C4-2B (cell line): ENCODE measurements around the gene KLK15.

Experiments
- CTCF ChIP-seq: fragments of 450-650 bp; conservative IDR thresholded peaks from 2 replicates; pipeline ENCODE4 v1.5.1; 2017; ENCODE audit warnings: mild to moderate bottlenecking
- ZFX ChIP-seq: fragments of 450-650 bp; IDR thresholded peaks from 2 replicates; pipeline ENCODE4 v1.6.1; 2017

GRCh38 chr19:50880241-50880640 is 46.9 kb upstream of the KLK15 start:
- no peak for TF ChIP-seq CTCF
- no peak for TF ChIP-seq ZFX
